Activated naive CD8-positive, alpha-beta T cell treated with anti-CD3 and anti-CD28 coated beads, Interleukin-2, amount 50 U/mL, for 16 hours (primary cell): ENCODE measurements around the gene HAAO.

Experiments used
- DNase-seq: peaks from one replicate; pipeline ENCODE4 v3.0.0-alpha.2; 2020; ENCODE audit warnings: low read depth, low spot score

The HAAO gene

GRCh38 chr2:42768706-42769256 lies 23.6 kb downstream of the HAAO start:
- no peak for DNase-seq

DNA sequence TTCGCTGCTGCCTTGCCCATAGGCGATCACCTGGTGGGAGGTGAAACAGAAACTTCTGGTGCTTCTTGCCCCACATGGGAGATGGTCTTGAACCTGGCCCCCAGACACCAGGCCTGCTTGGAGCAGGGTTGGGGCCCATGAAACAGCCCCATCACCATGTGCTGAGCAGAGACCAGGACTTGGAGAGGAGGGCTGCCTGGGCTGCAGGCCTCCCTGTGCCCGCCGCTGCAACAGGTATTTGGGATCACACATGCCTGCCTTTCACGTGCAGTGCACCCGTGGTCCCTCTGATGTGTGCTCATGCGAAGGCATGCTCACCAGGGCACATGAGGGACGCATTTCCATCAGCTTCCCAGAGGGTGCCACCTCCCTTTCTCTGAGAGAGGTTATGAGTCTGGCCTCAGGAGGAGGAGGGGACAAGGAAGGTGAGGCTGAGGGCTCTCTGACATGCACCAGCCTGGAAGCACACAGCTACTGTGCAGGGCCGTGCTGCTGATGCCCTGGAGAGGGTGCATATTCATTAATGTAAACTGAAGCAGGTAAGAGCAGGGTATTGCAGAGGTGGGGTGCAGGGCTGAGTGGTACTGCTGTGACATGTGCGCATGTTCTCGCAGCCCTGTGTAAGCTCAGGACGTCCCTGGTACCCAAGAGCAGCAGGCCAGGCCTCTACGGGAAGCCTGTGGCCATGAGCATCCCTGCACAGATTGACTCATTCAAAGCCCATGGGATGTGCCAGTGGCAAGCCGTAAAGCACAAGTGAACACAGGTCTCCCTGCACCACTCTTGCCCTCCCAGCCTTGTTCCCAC lies 24.3 kb downstream of the HAAO start:
- no peak for DNase-seq

- no peak for DNase-seq
These were observed 25.1 kb downstream of the HAAO start for GRCh38 chr2:42767080-42767898.

- no peak for DNase-seq
These were observed 26.7 kb downstream of the HAAO start for GRCh38 chr2:42765686-42766085.

- DNase-seq: no peak
These were observed 27.5 kb downstream of the HAAO start for GRCh38 chr2:42764901-42765300.

- DNase-seq: no peak
These were observed 28.3 kb downstream of the HAAO start, which contains the start of gene OXER1 for GRCh38 chr2:42764096-42764495. Gene OXER1, minus strand, starts transcription at chr2:42764135. Its CDS starts 73 bp downstream, at chr2:42764062.

GRCh38 chr2:42762823-42763804 lies 29.3 kb downstream of the HAAO start:
- DNase-seq: no peak

DNA sequence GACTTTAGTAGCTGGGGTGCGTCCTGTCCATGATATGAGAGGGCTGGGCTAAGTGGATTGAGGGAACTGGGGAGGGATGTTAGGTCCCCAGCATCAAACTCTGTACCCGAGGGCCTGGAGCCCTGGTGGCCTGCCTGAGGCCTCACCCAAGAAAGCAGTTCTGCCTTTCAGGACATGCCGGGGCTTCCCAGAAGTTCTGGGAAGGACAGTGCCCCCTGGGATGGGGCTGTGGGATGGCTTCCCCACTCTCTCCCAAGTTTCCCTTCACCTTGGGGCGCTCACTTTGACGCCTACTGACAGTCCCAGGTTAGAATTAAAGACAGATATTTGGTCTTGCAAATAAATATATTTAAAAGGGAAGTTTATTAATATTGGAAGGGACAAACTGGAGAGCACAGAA lies 30.2 kb downstream of the HAAO start:
- DNase-seq: no peak

- no peak for DNase-seq
These were observed 30.8 kb downstream of the HAAO start for GRCh38 chr2:42761554-42761953.

- no peak for DNase-seq
These were observed 33.6 kb downstream of the HAAO start for GRCh38 chr2:42758751-42759150.

DNA sequence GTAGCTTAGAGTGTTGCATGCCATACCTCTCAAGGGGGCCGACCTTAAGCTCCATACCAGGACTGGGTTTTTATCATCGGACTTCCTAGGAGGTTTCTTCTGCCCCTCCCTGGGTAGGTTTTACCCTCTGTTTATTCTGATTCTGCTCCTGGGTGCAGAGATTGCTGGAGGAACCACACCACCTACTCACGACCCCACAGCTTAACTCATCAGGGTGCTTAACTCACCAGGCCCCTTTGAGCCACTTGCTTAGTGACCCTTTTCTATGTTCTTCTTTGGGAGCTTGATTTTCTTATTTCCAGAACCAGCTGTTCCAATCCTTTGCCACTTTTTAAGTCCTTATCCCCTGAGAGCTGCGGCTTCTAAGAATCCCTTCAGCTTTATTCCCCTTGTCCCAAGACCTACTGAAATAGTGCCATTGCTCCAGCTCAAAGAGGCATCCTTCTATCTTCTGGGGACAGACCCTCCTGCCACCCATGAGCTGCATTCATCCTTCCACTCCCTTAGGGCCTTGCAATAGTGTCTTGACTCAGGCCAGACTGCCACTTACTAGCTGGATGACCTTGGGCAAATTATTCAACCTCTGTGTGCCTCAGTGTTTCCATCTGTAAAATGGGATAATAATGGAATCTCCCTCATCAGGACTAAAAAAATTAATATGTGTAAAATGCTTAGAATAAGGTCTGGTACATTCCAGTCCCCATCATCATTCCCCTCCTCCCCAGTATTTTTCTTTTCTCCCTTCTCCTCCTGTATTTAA lies 34.2 kb downstream of the HAAO start:
- no peak for DNase-seq

GRCh38 chr2:42756966-42757513 lies 35.3 kb downstream of the HAAO start:
- no peak for DNase-seq

DNA sequence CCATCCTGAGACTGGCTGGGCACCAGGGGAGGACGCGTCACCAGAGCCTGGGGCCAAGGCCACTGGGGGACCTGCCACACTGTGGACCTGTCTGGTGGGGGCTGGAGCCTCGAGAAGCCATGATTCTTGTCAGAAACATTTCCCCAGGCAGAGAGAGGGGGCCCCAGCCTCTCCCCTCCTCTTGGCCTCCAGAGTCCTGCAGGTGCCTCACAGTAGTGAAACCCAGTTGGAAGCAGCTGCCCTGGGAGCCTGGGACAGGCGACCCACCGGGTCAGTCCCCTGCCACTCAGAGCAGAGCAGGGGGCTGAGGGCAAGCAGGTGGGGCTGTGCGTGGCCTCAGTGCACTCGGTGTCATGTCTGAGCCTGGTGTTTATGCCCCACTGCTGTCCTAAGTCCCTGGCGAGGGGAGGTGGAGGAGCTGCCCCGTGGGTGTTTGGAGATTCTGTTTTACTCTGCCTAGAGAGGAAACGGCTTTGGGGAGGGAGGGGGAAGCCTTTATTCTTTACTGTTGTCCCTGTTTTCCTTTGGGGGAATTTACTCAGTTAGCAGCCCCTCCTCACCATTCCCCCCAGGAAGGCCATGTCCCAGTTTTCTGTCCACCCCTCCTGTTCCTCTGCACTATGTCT lies 36.1 kb downstream of the HAAO start:
- DNase-seq: no peak

DNA sequence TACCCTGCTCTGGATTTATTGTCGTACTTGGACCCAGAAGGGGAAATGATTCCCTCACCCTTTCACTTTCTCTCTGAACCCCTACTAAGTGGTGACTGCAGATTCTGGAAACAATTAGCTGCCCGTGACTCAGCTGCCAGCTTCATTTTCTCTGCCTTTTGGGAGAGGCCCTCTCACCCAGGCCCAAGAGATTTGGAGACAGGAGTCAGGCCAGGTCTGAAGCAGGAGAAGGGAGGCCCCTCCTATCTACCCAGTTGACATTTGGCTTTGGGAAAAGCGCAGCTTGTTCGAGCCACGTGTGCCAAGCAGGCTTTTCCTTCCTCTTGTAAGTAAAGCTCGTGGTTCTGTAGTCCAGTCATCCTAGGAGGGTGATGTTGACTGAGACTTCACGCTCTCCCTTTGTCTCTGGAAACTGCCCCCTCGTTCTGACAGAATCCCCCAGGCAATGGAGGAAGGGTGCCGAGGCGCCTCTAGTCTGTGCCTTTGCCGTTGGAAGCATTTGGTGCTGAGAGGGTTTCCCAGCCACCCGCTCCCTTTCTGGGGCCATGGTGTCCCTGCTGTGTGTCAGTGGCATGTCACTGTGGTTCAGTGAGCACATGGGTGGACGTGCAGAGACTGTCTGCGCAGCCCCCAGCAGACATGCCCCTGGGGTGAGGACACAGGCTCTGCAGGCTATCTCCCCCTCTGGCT lies 37.0 kb downstream of the HAAO start:
- DNase-seq: no peak

DNA sequence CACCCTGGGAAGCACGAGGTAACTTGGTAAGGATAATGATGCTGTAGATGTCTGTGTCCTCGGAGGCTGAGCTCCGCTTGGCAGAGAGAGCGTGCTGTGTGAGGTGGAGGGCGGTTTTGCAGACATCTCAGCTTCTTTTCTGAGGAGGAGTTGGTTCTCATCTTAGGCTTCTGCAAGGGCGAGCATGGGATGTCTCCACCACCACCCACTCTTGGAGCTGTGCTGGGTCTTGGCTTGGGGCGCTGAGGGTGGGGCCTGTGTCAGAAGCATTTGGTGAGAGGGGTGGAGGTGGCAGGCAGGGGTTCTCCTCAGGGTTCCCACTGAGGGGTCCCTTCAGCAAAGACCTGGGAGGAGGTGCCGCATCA lies 37.6 kb downstream of the HAAO start:
- no peak for DNase-seq

- no peak for DNase-seq
These were observed 38.2 kb downstream of the HAAO start for GRCh38 chr2:42754021-42754775.

DNA sequence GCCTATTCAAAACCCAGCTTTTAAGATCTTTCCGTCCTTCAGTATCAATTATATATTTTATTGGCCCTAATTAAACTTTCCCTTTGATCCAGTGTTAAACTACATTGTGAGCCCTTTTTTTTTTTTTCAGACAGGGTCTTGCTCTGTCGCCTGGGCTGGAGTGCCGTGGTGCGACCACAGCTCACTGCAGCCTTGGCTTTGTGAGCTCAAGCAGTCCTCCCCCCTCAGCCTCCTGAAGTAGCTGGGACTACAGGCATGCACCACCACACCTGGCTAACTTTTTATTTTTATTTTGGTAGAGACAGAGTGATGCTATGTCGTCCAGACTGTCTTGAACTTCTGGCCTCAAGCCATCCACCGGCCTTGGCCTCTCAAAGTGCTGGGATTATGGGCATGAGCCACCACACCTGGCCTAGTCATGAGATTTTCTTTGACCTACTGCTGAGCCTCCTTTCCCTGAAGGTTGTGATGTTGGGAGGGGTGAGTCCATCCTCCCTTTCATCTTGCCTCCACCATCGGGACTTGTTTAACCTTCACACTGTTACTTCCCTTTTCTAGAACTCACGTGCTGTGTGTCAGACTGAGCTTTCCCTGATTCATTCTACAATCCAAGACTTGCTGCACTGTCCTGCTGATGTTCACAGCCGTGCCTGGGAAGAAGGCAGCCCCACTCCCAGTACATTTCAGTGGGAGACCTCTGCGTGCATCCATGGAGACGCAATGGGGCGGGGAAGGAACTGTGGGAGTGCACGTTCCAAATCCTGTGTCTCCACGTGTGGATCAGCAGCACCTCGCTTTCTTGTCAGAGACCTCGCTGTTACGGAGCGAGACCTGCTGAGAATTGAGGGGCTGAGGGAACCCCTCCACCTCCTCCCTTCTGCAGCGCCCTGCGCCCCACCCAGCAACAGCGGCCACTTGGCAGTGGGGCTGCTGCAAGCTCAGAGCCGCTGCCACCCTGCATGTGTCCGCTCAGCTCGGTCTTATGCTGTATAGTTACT lies 39.3 kb downstream of the HAAO start:
- DNase-seq: no peak
